Femur (tissue), 1 donor: ENCODE results near the gene AGK.
A peak's percentile ranks its signal among the peaks of the same experiment; 100 is the strongest.
"Not testable (repeated sequence)": the region's sequence is repeated elsewhere in the genome, so short reads cannot be mapped to it uniquely, and the experiment has no call there.

ENCODE experiments used
- DNase-seq: peaks from one replicate; pipeline ENCODE4 v3.0.0-alpha.2; 2017

The AGK gene

DNA sequence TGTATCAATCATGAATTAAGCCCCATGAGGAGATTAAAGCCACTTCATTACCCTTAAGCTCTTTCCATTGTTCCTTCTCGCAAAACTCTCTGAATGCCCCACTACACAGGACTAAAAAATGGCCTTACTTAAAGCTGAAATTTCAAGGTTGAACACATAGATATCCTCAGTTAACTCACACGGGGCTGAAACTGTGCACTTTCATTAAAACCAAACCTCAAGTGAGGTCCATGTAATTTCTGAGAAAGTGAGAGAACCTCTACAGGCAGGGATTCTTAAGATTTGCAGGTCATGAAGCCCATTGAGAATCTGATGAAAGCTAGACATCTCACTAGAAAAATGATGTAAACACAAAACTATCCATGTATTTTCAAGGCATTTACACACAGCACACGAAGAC, 134.9 kb downstream of the AGK start:
- DNase-seq: no peak

DNA sequence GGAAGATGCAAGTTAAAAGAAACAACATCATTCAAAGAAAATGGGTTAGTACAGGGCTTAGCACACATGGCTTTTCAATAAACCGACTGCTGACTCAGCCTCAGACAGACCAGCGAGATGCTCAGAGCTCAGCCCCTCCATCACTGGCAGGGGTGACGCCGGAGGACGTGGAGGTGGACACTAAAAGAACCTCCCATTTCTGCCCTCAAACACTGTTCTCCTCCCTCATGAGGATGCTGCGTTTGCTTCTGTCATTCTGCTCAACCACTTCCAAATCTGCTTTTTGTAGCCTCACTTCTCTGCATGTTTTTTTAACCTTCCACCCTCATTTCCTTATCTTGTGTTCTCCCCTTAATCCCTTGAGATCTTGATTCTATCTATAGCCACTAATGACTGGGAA, 135.5 kb downstream of the AGK start:
- DNase-seq: no peak

DNA sequence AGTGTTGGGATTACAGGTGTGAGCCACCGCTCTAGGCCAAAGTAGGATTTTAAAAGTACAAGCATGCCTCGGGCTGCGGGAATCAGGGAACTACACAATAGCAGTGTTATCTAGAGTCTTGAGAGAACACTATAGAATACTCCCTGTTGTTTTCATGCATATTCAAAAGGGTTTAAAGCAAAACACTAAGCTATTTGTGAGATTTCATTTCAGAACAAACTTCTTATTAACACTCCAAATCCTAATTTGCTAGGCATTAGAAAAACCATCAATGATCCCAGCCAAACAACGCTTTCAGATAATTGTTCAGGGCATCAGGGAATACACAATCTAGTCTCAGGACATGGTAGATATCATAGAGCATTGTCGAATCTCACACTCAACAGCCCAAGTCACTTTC, 136.8 kb downstream of the AGK start:
- DNase-seq: no peak

DNA sequence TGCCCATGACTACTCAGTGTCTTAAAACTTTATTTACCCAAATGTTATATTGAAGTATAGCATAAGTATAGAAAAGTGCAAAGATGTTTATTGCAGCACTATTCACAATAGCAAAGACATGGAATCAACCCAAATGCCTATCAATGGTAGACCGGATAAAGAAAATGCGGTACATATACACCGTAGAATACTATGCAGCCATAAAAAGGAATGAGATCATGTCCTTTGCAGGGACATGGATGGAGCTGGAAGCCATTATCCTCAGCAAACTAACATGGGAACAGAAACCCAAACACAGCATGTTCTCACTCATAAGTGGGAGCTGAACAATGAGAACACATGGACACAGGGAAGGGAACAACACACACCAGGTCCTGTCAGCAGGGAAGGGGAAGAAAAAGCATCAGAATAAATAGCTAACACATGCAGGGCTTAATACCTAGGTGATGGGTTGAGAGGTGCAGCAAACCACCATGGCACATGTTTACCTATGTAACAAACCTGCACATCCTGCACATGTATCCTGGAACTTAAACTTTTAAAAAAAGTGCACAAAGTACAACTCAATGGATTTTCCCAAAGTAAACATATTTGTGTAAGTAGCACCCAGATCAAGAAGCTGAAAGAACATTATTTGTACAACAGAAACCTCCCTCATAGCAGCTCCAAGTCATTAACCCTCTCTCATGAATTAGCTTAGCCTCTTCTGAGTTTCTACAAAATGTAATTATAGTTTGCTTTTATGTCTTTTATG, 138.0 kb downstream of the AGK start:
- DNase-seq: not testable (repeated sequence)

DNA sequence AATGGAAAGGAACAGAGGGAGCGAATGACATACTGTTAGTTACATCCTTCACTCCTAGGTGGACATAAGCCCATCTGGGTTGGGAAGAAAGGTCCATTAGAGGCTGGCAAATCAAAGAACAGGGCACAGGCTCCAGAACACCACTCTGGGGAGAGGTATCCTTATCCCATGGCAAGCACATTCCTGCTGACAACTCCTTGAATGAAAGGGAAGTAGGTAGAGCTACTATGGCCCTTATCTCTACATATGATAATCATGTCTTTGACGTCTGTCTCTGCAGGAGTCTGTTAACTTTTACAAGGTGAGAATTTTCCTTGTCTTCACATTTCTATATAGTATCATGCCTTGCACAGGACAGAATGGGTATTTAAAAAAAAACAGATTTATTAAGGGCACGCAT, 140.3 kb downstream of the AGK start:
- no peak for DNase-seq

DNA sequence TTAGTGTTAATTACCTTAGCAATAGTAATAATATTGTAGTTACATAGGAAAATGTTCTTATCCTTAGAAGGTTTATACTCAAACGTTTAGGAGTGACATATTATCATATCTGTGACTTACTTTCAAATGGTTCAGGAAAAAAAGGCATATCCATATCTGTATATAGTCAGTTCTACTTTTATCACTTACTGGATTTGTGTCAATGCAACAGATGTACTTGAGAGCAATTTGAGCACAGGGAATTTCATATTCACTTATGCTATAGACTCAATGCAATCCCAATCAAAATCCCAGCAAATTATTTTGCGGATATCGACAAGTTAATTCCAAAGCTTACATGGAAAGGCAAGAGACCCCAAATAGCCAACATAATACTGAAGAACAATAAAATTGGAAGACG, 140.8 kb downstream of the AGK start:
- DNase-seq: no peak

DNA sequence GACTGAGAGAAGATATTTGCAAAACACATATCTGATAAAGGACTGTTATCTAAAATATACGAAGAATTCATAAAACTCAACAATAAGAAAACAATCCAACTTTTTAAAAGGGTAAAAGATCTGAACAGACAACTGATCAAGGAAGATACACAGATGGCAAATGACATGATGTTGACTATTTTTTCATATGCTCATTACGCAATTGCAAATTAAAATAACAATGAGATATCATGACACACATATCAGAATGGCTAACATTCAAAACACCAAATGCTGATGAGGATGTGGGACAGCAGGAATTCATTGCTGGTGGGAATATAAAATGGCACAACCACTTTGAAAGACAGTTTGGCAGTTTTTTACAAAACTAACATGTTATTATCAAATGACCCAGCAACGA, 141.9 kb downstream of the AGK start:
- DNase-seq: no peak

DNA sequence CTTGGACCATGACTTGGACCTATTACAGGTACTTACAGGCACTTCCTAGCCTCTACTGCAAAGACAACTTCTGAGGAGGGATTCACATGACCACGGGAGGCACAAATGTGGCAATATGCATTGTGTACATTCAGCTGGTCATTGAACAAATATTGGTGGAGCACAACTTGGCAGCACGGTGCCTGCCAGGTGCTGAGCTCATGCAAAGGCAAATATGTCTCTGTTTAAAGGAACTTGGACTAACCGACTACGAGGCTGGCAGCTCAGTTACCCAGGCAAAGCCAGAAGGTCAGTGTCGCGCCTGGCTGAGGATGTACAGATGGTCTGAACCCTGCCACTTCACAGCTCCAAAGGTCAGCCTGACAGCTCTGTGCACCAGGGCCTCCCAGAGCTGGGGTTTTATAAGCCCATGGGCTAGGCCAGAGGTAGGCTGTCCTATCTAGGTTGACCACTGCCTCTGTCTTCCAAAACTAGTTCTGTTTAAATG, 144.6 kb downstream of the AGK start:
- DNase-seq: no peak

DNA sequence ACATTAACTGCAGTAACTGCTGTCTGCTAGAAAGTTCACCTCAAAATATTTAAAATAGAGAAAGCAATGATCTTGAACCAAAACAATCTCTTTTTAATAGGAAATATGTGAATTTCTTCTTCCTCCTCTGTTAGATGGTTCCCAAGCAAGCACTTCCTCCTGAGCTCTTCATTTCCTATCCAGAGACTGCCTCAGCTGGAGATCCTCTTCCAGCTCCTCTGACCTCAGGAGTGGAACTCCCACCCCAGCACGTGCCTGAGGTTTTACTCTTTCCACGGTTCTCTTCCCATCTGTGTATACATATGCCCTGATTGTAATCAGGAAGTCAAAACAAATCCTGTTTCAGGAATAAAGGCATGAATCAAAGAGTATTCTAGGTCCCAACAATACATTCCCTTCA, 145.1 kb downstream of the AGK start:
- no peak for DNase-seq

DNA sequence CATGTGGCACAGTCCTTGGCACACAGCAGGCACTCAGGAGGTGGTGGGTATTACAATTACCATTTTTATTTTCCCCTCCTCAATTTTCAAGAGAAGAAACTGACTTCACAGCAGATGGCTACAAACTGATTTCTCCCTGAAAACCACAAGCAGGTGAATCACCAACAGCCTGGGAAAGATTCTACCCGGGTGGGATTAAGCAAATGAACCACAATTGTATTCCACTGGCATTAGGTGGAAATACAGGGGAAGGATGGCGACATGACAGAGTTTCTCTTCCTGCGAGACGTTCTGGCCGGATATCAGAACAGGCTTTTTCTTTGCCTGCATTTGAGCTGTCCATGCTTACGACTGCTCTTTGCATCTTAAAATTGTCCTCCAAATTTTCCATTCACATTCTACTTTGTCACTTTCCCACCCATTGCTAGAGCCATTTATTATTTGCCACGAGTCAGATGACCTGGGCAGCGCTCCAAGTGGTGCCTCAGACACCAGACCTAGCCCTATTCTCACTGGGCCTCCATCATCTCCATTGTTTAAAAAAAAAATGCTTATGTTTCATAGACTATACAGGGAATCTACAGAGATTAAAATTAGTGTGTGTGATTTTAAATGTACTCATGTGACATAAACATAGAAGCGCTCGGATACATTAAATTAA, 146.1 kb downstream of the AGK start:
- no peak for DNase-seq

DNA sequence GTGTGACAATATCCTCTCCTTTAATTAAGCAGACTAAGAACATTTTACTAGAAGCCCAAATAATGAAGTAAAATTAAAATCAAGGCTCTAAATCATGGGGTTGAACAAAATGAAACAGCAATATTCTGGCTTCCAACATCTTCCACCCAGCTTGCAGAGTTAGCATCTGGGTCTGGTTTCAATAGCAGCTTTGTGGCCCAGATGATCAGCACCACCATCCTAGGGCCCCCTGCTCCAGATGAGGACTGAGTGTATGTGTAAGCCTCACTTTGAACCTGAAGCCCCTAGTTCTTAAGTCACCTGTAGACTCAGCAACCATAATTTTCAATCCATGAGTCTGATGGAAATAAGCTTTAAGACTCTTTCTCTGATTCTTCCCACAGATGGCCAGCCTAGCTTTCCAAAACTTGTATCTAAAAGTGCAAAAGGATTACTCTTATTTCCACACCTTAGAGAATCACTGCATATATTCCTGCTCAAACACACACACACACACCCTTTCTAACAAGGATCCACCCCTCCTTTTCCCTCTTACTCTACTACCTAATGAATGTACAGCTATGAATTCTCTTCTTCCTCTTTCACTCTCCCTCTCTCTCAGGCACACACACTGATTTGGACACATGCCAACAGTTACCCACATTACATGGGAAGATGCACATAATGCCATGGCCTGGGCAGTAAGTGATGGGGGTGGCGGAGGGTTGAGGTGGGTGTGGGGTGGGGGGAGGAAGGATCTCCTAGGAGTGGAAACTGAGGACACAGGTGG, 147.2 kb downstream of the AGK start:
- DNase-seq: no peak

DNA sequence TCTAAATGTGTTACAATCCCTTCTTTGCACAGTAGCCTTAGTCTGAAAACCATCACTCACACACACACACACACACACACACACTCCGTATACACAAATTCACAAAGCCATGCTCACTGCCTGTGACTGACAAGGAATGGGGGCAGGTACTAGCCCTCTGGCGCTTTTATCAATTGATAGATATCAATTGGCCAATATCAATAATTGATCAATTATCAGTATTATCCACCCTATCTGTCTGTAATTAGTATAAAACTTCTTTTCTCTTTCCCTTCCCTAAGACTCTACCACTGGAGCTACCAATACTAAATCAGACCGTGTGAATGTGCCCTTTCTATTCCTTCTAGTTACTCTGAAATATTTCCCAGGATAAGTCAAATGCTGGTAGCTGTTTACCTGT, 148.7 kb downstream of the AGK start:
- DNase-seq: no peak

DNA sequence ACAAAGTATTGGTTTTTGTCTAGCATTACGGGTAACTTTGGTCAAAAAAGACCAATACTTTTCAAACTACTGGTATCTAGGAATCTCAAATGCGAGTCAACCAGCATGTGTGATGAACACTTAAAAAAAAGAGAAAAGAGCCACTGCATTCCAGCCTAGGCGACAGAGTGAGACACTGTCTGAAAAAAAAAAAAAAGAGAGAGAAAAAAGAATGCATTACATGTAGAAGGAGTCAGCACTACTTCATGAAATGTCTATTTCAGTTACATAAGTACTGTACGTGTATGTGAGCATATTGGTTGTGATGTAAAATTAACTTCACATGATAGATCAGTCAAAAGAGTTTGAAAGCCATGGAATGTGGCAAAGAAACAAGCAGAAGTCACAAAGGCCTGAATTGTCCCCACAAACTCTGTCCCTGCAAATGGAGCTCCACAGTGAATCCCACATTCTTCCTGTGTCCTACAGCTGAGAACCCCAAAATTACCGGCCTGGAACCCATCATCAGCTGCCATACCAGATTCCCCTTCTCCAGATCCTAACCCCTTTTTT, 149.2 kb downstream of the AGK start:
- no peak for DNase-seq

DNA sequence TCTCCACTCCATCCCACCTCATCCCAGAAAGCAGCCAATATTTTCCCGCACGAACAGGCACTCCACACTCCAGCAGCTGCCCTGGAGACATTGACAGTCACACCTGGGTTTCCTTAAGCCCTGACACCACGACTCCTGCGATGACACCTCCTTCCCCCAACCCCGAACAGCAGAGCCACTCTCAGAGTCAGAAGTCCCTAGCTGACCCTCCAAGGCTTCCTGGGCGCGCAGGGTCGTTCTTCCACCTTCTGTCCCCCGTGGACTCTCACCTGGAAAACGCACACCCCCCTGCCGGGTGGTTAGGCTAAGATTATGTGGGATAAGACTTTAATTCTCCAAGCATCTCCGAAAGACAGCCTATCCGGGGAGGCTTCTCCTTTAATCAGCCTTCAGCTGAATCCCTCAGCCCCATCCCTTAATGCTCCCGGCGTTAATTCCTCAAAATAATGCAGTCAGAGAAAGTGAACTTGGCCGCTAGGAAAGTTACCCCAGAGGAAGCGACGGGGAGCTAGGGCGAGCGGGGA, 149.7 kb downstream of the AGK start:
- DNase-seq: no peak

DNA sequence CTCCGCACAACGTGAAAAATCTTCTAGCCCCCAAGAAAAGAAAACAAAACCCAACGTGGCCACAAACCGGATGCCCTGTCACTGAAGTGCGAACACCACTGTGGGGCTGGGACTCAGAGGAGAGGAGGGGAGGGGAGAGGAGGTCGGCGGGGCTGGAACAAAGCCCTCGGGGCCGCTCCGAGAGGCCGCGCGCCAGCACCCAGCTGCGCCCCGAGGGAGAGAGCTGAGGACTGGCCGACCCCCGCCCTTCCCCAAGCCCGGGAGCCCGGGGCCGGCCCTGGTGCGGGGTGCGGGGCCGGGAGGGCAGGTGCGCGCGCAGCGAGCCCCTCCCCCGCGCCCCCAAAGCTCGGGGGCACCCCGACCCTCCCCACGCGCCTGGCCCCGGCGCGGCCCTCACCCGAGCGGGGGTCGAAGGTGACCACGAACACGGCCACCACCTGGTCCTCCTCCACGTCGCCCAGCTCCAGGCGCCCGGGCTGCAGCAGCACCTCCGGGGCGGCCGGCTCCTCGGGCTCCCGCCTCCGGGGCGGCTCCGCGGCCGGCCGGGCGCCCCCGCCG, 150.4 kb downstream of the AGK start:
- peak; percentile 51 for DNase-seq

DNA sequence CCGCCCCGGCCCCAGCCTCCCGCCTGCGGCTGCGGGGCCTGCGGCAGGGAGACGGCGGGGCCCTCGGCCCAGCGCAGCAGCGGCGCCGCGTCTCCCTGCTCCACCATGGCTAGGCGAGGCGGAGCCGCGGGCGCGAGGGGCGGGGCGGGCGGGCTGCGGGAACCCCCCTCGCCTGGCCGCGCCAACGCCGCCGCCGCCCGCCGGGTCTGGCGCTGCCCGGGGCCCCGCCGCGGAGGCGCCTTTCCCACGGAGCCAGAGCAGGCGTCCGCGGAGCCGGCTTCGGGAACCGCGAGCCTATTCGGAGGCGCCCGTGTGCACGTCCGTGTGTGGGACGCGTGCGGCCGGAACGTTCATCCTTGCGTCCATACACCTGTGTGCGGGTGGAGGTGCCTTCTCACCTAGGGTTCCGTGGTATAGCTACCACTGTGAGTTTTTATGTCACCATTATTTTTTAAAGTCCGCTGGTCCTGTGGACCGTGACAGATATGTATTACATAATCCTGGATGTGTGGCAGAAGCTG, 150.9 kb downstream of the AGK start, which contains the start of gene DENND11:
Gene DENND11, minus strand, starts transcription at position 120 of the 521 bp plus-strand sequence. Its CDS starts 13 bp downstream, at position 107.
- DNase-seq: peak; percentile 55

DNA sequence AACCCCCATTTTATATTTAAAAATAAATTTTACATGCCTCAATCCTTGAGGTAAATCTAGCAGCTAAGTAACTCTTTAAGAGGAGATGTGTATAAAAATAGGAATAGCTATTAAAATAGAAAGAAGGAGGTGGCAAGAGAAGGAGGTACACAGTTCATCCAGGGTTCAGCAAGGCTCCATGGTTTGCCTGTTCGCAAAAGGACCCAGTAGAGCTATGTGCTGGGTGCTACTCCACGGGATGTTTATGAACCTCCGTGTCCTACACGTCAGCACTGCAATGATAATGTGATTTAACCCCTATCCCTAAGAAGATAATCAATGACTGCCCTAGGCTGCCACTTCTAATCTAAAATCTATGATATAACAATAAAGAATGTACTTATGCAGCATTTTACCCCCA, 151.7 kb downstream of the AGK start:
- no peak for DNase-seq

DNA sequence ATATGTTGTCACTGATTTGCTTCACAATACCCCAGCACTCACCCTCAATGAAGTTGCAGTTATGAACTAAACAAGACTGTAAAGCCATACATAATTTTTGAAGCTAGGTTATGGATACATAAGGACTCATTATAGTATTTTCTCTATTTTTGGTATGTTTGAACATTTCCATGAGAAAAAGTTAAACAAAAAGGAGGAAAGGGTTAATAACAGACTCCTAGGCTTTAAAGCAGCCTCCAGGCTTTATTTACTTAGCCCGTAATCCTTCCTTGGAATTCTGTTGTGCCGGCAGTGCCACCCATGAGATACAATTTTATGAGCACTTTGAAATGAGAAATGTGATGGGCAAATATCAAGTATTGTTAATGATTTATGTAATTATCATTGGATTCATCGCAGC, 152.9 kb downstream of the AGK start:
- no peak for DNase-seq

DNA sequence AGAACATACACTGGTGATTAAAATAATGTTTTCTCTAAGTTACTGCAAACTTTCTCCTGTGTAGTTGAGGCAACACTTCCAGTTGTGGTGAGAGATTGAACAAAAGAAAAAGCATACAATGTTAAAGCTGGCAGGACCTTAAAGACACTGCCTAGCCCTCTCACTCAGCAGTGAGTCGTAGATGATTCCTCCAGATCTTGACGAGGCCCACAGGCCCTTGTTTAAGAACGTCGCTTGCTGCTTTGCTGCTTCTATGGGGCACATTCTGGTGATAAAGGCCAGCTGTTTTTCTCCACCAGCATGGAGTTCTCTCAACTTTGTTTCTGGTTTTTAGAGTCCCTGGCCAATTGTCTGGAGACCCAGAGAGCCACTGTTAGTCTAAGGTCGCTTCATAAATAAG, 153.5 kb downstream of the AGK start:
- no peak for DNase-seq
